Effector CD4-positive, alpha-beta T cell (primary cell): ENCODE data around the gene HDAC7.
A peak's percentile ranks its signal among the peaks of the same experiment; 100 is the strongest.

ENCODE experiments used
- DNase-seq: peaks from one replicate; pipeline ENCODE4 v3.0.0-alpha.2; 2020
- total RNA-seq: gene quantifications from one replicate; lab custom pipeline; 2026; lab: John Stamatoyannopoulos, UW

Gene HDAC7
- 217 reads per million, percentile 93 among the genes with 10 or more reads in this experiment for total RNA-seq

DNA sequence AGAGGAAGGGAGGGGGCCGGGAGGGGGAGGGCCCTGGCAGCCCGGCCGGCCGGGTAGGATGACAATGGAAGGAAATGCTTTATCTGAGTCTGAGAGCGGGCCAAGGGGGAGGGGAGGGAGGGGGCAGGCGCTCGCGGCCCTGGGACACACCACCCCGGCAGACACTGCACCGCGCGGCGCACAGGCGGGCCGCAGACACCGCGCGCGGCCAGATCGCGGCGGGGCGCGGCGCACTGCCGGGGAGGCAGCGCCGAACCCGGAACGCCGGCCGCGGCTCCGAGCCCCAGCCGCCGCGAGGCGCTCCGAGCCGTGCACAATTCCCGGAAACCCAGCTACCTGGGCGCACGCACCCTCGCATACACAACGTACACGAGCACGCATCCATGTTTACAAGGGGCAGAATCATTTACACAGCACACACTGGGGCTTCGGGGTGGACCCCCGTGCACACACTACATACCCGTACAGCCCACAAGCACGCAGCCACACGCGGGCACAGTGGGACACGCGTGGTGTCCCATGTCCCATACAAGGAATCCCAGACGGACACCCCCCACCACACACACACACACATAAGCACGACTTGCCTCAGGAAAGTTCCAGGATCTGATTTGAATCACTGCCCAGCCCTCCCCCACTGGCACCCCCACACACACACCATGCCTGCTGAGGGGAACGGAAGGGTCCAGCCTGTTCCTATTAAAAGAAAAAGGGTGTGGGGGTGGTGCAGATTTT, at the start of gene HDAC7:
TSS of gene HDAC7 (minus strand) at position 8 of the 735 bp plus-strand sequence. CDS start 118 bp downstream, outside the sequence.
- DNase-seq = peak; percentile 59

DNA sequence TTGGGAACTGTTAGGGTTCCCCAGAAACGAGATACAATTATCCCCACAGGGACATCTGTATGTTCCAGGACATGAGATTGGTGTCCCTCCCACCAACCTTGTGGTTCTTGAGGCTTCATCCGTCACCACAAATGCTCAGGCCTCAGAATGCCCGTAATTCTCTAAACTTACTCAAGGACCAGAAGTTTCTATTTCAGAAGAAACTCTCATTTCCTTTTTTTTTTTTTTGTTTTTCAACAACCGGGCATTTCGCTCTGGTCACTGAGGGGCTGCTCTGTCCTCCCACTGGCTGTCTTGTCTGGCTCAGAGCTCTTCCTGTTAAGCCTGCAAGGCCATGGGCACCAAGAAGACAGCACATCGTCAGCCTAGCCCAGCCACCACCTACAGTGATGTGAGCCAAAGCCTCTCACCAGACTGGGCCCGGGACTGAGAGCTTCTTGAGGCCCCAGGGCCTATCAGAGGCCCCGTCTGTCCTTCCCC, 48.9 kb upstream of the HDAC7 start:
- no peak for DNase-seq

DNA sequence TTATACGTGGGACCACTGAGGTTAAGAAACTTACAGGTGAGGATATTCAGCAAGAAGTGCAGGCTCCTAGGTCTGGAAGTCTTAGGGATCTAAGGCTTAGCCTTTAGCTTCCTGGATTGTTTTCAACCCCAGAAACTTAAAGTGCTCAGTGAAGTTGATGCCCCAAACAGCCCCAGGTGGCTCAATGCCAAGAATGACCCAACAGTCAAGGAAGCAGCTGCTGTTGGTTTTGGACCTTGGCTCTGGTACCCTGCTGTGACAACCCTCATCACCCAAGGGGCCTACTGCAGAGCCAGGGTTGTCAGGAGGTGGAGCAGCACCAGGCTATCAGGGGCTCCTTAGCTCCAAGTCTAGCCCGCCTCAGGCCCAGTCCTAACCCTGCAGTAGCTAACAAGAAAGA, 48.3 kb upstream of the HDAC7 start:
- DNase-seq = no peak

DNA sequence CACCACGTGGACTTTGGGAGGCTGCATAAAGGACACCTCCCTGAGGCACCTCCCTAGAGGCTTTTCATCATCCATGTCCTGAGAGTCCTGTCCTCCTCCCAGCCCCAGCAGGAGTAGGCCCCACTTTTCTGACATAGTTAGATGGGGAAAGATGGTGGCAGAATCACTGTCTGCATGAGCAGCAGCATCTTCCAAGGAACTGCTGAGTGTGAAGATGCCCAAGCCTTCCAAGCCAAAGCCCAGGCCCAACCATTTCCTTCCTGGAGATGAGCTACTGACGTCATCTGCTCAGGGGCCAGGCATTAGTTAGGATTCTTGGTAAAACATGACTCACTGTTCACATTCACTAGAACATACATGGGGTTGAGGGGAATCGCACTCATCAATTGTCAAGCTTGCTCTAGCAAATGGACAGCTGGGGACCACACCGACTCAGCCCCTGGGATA, 47.8 kb upstream of the HDAC7 start:
- no peak for DNase-seq

DNA sequence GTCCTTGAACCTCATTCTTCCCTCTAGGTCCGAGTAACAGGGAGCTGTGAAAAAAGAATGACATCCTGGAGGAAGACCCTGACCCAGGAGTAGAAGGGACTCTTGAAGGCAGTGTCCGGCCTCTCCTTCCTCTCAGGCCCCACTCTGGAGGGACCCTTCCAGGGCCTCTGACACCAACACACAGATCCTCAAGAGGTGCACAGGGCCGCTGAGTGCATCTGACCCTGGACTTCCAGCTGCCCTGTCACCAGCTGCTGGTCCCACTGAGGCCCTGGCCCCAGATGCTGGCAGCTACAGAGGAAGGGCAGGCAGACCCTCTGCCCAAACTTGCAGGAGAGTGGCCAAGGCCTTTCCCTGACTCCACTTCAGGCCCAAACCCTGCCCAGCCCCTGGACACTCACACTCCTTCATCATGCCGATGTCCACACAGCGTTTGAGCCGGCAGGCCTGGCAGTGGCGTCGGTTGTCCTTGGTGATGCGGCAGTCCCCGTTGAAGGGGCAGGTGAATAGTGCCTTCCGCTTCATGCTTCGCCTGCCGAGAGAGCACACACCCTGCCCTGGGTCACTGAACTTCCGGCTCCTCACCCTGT, 45.0 kb upstream of the HDAC7 start:
- no peak for DNase-seq

DNA sequence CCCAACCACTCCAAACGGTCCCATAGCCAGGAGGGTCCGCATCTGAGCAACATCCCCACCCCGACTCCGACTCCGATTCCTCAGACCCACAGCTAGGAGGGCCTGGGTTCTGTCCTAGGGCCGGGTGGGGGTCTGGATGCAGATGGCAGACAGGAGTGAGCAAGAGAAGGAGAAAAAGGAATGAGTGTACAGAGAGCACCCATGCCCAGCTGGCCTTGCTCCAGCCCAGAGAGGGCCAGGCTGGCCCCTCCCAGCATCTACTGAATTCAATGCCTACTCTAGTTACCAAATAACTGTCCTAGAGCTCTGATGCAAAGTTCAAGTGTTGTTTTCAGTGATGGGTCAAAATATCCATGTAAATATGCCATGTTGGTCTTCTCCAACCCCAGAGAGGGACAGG, 44.3 kb upstream of the HDAC7 start:
- DNase-seq = no peak

DNA sequence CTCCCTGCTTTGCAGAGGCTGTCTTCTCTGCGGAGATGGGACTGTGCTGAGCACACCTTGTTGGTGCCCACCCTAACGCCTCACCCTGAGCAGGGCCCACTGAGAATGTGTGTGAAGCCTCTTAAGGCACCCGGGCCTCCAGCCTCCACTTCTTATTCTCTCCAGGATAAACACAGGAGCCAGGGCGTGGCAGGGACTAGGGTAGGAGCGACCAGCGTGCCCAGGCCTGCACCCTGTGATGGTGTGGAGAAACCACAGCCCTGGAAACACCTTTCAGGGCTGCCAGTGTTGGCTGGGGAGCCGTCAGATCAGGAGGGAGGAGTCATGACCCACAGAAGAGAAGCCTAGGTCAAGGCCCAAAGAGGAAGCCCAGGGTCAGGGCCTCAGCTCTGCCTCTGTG, 43.8 kb upstream of the HDAC7 start:
- DNase-seq = no peak

DNA sequence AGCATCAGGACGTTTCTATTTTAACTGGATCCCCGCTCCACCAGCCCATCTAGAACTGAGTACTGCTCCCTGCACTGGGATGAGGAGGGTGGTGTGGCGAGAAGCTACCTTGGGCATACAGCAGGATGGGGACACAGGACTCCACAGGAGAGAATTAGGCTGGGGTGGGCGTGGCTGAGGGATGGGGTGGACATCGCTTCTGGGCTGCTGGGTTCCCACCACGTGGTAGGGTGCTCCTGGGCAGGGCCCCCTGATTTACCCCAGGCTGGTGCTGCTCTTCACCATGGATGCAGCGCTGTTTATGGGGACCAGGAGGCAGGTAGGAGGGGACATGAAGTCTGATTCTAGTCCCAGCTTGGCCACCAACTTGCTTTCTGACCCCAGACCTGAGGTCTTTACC, 43.2 kb upstream of the HDAC7 start:
- DNase-seq = no peak

DNA sequence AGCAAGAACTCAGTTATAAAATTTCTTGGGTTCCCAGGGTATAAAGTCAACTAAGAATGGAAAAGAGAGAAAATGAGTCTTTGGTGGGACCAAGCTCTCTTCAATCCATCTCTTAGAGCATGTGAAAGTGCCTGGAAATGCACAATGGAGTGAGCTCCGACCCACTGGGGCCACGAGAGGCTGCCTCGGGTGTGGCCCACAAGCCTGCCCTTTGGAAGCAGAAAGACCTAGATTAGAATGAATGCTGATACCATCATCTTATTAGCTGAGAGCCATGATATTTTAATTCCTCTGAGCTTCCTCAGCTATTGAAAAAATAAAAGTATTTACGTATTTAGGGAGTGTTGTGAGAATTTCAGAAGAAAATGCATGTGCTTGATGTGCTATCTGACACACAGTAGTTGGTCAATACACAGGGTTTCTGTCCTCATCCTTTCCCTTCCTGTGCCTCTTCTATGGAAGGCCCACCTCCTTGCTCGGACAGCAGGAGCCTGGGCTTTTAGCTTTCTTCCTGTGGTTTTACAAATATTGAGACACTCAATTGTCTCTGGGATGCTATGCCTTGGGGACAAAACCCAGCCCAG, 42.6 kb upstream of the HDAC7 start:
- DNase-seq = no peak

DNA sequence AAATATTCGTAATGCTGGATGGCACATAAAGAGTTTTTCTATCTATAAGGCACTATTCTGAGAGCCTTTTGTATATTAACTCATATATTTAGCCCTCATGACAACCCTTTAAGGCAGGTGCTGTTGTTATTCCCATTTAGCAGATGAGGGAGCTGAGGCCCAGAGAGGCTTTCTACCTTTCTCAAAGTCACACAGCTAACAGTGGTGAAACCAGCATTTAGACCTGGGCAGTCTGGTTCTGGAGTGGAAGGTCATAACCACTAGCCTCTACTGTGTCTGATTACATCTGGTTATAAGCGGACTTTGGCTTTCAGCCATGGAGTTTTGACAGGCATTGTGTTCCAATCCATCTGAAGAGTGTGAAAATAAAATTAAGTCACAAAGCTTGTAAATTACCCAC, 41.2 kb upstream of the HDAC7 start:
- DNase-seq = no peak

DNA sequence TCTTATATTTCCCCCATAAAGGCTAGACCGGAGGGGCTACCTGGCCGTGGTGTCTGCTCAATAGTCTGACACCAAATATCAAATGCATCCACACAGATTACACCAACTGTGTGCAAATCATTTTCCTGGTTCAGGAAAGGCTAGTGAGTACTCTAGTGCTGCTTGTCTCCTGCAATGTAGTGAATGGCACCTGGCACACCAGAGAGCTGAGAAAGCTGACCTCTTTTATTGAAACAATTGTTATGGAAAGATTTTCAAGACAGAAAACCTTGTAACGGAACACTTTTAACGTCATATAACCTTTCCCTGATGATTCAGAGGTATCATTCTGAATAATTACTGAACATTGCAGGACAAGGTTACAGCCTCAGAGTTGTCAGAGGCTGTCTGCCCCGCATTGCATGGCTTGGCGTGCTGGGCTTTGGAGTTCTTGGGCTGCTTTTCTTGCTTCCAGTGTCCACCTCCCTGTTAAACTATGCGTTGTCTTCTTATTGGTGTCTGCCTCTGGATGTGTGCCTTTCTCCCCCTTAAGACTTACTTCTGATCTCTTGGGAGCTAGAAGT, 40.7 kb upstream of the HDAC7 start:
- DNase-seq = no peak

DNA sequence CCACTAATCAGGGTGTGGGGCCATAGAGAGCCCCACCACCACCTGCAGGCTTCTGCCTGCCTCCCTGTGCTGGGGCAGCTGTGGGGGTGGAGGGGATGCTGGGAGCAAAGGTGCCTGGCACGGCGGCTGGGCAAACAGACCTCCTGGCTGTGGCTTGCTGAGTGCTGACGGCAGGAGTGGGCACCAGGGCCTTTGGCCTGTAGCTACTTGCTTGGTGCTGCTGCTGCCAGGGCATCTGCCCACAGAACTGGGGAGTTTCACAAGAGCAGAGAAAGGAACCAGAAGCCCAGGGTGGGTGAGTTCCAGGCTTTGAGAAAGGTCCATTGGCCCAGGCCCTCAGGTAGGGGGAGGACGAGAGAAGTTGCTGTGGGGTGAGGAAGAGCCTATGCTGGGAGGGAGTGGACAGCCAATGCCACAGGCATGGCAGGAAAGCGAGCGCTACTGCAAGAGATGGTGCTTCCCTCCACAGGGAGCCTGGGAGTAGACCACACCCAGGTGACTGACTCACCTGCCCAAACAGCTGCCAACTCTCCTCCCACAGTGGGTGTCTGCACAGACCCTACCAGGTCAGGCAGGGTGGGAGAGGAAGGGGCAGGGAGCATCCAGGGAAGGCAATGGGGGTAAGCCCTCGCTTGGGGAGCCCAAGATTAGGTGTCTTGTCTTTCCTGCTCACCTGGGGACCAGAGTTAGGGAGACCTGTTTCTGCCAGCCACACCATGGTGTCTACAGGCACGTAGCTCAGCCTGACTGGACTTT, 39.0 kb upstream of the HDAC7 start:
- no peak for DNase-seq

DNA sequence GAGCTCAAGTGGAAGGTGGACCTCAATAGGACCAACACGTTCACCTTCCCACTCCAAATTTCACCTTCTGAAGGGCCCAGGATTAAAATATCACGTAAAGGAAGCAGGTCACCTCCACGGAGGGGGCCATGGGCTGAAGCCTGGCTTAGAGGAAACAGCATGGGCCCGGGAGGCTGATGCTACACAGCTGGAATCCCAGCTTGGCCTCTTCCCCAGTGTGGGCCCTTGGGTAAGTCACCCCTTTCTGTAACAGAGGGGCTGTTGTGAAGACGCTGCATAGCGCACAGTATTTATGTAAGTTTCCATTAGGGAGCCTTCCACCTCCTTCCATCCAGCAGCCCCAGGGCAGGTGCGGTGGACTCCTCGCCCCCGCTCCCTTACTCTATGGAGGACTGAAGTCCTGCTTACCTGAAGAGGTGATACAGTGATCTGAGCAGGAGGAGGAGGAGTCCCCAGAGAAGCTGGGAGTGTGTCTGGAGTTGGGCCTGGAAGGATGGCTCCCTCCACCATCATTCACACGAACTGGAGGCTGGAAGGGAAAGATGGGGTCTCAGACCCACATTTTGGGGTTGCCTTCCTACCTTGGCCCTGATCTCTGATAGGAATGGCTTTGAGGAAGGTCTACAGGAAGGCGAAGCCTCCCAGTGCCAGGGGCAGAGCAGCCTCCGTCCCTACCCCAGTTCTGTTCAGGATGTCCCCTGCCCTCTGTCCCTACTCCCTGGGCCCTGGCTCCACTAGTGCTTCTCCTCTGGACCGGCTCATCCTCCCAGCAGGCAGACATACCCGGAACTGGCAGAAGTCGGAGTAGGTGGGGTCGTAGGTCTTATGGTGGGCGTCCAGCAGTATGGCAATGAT, 37.2 kb upstream of the HDAC7 start:
- DNase-seq = no peak

DNA sequence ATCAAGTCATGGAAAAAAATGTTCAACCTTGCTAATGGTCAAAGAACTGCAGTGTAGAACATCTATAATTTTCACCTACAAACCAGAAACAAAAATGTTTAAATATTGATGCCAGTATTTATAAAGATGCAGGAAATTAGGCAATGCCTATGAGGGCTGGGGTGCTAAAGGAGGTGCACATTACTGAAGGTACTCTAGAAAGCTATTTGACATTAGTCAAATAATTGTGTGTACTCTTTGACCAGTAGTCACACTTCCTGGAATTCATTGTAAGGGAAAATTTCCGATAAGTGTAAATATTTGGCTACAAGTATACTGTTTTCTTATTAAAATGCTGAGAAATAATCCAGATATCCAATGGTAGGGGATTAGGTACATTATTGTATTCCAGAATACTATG, 36.4 kb upstream of the HDAC7 start:
- DNase-seq = no peak

DNA sequence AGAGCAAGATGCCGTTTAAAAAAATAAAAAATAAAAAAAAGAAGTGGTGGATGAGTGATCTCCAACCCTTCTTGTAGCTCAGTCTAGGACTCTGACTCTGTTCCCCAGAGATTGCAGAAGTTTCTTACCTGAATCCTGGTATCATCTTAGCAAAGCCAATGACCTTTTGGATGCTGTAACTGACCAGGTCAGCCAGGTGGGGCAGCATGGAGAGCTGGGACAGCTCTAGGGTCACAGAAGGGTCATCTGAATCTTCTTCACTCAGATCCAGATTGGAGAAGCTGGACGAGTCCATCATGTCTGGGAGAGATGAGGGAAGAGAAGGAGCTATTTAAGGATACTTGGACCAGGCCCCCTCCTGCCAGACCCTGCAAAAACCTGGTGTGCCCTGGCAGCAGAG, 35.8 kb upstream of the HDAC7 start:
- no peak for DNase-seq

DNA sequence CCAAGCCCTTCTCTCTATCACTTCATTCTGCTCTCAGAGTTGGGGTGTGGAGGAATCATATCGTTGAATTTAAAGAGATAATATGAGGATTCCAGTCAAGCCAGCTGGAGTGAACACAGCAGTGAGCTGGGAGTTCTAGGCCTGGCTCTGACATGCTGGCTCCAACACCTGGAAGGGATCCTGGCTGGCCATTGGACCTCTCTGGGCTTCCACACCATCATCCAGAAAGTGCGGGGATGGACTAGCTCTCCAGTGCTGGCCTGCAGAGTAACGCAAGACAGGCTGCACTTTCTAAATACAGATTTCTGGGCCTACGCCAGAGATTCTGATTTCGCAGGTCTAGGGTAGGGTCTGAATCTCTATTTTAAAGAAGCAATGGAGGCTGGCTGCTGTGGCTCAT, 34.8 kb upstream of the HDAC7 start:
- DNase-seq = no peak

DNA sequence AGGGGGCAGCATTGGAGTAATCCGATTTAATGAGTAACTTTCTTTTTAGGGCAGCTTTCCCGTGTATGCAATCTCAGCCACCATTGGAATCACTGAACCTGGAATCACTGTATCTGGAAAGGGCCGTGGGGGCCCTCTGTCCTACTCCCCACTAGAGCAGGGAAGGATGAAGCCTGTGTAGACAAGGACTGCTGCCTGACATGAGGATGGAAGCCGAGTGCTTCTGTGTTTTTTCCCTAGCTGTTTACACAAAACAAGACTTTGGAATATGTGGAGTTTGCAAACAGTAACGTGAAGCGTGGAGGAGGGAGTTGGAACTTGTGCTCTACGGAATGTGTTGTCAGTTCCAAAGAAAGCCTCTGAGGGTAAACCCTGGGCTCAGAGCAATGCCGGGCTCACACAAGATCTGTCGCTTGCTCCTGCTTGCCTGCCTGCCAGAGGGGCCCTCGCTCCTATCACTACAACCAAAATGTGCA, 32.4 kb upstream of the HDAC7 start:
- DNase-seq = no peak

DNA sequence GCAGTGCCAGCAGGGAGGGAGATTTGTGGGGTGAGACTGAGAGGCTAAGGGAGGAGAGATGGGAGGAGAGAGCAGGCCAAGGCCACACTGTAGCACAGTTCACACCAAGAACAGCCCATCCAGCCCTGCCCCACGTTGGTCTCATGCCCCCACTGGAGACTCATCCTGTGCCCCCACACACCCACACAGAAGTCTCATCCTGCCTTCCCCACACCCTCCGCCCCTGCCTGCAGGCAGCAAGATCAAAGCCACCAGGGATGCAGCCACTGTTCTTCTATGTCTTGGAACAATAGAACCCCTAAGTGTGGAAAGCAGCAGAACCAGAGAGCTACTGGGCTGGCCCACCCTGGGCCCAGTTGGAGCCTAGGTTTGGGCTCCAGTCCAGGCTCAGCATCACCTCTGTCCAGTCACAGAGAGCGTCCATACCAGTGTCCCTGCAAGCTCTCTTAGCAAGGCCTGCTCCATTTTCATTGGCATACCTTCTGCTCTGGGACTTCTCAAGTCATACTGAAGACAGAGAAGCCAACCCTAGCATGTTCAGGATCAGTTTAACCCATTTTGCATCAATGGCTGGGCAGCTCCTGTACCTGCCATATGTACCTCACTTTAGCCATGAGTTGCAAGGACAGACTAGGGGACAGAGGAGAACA, 31.7 kb upstream of the HDAC7 start:
- DNase-seq = no peak

DNA sequence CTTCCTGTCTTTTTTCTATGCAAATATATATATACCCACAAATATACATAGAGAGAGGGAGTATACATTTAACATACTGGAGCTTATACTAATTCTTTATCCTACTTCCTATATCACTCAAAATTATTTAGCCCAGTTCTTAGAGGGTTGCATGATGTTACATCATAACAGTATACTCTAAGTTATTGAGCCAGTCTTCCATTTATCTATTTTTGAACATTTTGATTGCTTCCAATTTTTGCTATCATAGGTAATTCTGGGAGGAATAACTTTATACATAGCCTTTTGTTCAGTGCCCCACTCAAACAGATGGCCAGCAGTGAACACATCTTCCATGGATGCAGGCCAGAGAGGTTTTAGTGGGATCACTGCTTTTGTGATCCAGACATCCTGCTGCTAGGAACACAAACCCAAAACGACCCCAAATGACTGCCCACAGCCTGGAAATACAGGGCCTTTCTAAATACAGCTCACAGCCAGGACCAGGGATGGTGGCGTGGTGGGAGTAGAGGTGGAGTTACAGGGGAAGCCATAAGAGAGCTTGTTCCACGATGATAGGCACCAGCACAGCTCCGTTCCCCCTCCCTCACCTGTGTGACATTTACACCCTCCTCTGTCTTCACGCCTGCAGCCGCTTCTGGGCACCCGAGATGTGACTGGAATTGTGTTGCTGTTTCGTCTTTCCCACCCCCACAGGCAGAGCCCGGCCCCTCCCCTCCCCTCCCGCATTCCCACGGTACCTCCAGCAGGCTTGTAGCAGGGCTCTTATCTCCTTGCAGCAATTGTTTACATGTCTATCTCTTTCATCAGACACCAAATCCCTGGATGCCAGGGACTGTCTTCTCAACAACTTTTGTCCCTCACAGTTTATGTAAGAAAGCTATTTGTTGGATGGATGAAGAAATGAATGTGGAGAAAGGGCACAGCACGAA, 30.7 kb upstream of the HDAC7 start:
- DNase-seq = no peak

DNA sequence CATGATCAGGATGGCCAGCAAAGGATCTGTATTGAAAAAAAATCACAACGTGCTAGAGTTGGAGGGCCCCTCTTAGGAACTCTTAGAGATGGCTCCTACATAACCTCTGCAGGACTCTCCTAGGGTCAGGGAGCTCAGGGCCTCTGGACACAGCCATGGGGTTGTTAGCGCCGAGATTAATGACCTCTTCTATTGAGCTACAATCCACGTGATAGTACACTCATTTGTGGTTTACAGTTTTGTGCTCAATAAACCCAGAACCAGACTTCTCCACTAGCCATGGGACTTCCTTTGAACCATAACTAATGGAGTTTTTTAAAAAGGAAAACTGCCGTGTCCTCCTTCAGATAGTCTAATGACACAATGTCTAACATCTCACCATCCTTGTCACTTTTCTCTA, 29.6 kb upstream of the HDAC7 start:
- no peak for DNase-seq
